Cardiac fibroblast (primary cell): ENCODE measurements around the gene PHF21A.

Experiments
- DNase-seq, 2 donors: peaks; one replicate each; pipeline versions ENCODE4 v3.0.0 to v3.0.0-alpha.2; 2010; ENCODE audit warnings: low read depth in 2 of 2
- H3K4me3 ChIP-seq, 2 donors: replicated peaks in 1 of 2; 1 replicate in 1 of 2; 2 replicates in 1 of 2; pipeline ENCODE4 v1.5.1; 2011; ENCODE audit warnings: low read depth in 2 of 2, low read length in 2 of 2, mild to moderate bottlenecking in 2 of 2, moderate library complexity in 1 of 2
- TF ChIP-seq, protein P1 (sequence below): IDR thresholded peaks from one replicate; pipeline ENCODE4 v1.5.1; 2011; ENCODE audit warnings: low read depth, mild to moderate bottlenecking, low read length, inconsistent platforms

Gene PHF21A

DNA sequence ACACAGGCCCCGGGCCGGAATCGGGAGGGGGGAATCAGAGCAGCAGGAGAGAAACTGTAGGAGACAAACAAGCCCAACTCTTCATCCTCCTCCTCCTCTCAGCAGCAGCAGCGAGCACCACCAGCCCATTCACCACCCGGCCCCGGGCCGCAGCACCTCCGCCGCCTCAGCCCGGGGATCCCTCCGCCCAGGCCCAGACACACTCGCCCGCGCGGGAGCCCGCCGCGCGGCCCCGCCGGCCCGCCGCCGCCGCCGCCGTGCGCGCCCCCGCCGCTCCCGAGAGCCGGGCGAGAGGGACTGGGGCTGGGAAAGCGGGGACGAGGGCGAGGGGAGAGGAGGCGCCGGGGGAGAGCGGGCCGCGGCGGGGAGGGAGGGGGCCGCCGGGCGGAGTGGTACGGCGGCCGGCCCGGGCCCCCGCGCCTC lies at the start of gene PHF21A:
Gene PHF21A, minus strand, starts transcription at position 154 of the 423 bp plus-strand sequence. CDS start 37,235 bp downstream, outside the sequence.
- TF ChIP-seq, protein P1, sequence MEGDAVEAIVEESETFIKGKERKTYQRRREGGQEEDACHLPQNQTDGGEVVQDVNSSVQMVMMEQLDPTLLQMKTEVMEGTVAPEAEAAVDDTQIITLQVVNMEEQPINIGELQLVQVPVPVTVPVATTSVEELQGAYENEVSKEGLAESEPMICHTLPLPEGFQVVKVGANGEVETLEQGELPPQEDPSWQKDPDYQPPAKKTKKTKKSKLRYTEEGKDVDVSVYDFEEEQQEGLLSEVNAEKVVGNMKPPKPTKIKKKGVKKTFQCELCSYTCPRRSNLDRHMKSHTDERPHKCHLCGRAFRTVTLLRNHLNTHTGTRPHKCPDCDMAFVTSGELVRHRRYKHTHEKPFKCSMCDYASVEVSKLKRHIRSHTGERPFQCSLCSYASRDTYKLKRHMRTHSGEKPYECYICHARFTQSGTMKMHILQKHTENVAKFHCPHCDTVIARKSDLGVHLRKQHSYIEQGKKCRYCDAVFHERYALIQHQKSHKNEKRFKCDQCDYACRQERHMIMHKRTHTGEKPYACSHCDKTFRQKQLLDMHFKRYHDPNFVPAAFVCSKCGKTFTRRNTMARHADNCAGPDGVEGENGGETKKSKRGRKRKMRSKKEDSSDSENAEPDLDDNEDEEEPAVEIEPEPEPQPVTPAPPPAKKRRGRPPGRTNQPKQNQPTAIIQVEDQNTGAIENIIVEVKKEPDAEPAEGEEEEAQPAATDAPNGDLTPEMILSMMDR, result no peak
- peak within 1 kb of the TSS; percentile 67 to 68 for H3K4me3 ChIP-seq
- peak; percentile 95 to 98 for DNase-seq

DNA sequence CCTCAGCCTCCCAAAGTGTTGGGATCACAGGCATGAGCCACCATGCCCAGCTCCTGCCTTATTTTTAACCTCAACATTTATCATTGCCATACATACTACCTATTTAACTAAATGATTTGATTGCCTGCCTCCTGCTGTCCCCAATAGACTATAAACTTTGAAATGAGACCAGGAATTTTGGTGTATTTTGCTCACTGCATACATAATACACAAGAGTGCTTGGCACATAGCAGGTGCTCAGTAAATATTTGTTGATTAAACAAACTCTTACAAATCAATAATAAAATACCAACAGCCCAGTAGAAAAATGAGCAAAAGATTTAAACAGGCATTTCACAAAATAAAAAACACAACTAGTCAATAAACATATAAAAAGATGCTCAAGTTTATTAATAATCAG lies 49.5 kb upstream of the PHF21A start:
- no peak for DNase-seq
- H3K4me3 ChIP-seq, result no peak overlapping the region
- TF ChIP-seq, protein P1, result no peak

DNA sequence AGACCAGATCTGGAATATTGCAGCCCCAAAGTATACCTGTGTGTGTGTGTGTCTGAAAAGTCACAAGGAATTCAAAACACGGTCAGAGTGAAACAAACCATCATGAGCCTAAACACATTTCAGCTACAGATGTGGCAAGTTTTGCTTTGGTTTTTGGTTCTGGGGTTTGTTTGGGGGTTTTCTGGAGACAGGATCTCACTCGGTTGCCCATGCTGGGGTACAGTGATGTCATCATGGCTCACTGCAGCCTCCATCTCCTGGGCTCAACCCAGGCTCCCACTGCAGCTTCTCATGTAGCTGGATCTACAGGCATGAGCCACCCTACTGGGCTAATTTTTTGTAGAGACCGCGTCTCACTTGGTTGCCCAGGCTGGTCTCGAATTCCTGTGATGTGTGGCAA lies 41.4 kb upstream of the PHF21A start:
- TF ChIP-seq, protein P1, result no peak
- H3K4me3 ChIP-seq, result no peak overlapping the region
- DNase-seq, result no peak

DNA sequence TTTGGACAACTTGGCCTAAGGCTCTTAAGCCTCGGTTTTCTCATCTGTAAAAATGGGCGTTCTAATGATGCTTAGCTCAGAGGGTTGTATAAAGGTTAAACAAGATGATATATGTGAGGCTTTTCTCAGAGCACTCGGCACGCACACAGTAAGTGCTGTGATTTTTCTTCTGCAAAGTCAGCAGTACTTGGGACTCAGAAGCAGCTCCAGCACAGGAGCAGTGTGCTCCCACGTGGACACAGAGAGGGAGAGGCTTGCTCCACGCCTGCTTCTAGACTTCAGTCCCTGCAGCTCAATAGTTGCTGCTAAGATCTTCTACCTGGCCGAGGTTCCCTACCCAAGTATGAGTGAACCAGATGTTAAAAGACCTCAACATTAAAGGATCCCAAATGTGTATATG lies 39.9 kb upstream of the PHF21A start:
- H3K4me3 ChIP-seq, result no peak overlapping the region
- DNase-seq, result no peak
- TF ChIP-seq, protein P1, result no peak

DNA sequence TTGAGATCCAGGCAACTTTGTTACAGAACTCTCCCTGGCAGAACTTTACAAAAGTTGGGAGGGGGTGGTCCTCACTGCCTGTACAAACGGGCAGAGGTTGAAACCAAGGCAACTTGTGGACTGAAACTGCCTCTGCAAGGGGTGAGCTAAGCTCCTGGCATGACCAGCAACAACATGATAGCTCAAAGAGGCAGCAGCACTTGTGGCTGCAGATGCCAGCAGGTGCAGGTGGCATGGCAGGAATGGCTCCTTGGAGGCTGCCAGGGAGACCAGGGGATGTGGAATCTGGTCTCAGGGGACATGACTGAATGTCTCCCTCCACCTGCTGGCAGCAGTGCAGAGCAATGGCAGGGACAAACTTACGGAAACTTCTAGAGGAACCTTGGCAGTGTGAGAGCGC lies 38.8 kb upstream of the PHF21A start:
- DNase-seq, result no peak
- TF ChIP-seq, protein P1, result no peak

DNA sequence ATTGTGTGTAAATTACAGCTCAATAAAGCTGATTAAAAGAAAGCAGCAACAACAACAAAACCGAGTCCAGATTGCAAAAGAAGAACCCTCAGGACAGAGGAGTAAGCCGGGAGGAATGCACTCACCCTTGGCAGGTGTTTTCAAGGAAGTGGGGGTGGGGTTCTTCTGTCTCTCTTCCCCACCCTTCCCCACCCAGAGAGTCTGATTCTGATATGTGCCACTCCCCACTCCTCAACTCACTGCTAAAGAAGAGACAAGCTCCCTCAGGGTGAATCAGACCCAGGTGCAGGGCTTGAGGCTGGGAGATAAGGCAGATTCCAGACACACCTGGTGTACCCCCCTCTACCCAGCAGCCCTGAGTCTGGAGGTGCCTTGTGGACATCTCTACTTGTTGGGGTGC lies 38.4 kb upstream of the PHF21A start:
- no peak overlapping the region for H3K4me3 ChIP-seq
- TF ChIP-seq, protein P1, result no peak
- no peak for DNase-seq

More for the DNA sequence above, 38.8 kb upstream of the PHF21A start:
- H3K4me3 ChIP-seq, result no peak overlapping the region

DNA sequence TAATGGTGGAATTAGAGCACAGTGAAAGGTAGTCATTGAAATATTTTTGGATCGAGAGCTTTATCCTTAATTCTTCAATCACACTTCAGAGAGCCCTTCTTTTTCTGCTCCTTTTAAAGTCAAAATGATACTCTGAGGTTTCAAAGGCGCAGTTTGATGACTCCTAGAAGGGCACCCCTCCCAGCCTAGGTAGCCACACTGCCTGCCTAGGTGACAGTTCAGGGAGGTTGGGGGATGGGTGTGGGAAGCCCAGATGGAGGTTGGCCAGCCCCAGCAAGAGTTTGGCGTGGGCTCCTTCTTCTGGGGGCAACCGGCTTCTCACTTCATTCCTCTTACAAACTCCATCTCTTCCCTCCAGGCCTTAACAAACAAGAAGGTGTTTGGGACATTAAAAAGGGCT lies 28.6 kb upstream of the PHF21A start:
- TF ChIP-seq, protein P1, result no peak
- no peak for DNase-seq
- no peak overlapping the region for H3K4me3 ChIP-seq
